ENCODE results near the gene TDRD9. TPM values are rescaled to one million over a fixed set of nuclear protein-coding genes. Genes with fewer than 3 reads are reported as not detected.

TDRD9 gene
- total and polyA plus RNA-seq, 2 experiments from 2014 or later = 0.24 TPM; not detected in 1

DNA sequence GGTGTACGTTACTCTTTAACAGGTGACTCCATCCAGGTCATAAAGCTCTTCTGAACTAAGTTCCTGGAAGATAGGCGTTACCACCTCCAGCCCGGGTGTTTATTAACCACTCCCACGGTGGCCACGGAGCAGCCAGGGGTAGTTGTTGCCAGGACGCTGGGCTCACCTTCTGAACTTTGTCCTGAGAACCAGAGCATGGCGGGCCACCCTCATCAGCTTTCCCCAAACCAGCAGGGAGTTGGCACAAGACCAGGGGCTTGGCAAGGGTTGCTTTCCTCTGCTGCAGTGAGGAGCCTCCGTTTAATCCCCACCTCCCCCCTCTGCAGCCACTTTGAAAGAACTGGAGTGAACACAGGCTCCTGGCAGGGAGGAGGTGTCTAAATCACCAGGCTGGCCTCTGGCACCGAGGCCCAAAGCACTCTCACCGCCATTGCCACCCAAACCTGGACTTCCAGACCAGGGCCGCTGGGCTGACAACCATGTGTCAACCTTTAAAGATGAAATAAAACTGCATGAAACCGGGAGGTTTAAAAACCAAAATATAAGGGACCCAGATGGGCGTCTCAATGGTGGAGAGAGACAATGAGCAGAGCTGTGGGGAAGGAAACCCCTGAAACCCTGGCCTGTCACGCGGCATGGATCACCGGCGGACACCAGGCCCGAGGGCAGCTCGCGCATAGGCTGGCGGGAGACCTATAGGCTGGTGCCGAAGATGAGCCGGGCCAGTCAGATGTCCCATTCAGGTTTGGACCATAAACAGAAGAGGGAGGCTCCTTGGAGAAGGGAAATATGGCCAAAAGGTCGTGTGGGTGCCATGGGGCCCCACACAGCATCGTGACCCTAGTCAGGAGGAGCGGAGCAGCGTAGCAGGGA, 30.9 kb upstream of the TDRD9 start:
- Histone ChIP-seq H3K27me3 (ENCODE audit: insufficient read depth) (no peaks in the 10 kb centered on the region), H3K4me1 (ENCODE audit: insufficient read depth) (no peaks in the 10 kb centered on the region), H2AFZ (no peak overlapping the region), H3K9me2 (ENCODE audit: insufficient read depth) (no peaks in the 10 kb centered on the region), H3F3A (replicated peaks; ENCODE audit: low read depth) (no peaks in the 10 kb centered on the region), H3K4me3 (no peak overlapping the region), H3K36me3 (ENCODE audit: insufficient read depth) (no peaks in the 10 kb centered on the region), H3K4me2 (no peak overlapping the region), H3K27ac (ENCODE audit: low read depth) (no peak overlapping the region), H4K20me1 (replicated peaks; ENCODE audit: insufficient read depth) (no peaks in the 10 kb centered on the region), H3K79me2 (replicated peaks; ENCODE audit: insufficient read depth) (no peaks in the 10 kb centered on the region)
- ATAC-seq = no peak
- Mint-ChIP-seq H3K27me3 (ENCODE audit: insufficient read depth, low read depth, poor library complexity) (peaks cover 19% of the 10 kb centered on the region), H3K27ac (no peak overlapping the region), H3K4me1 (peaks cover 6% of the 10 kb centered on the region; the same call in 2 of the 3 replicates), H3K36me3 (ENCODE audit: low read depth) (peaks cover 5% of the 10 kb centered on the region; the same call in 2 of the 3 replicates), H3K4me3 (no peak overlapping the region), H3K9me3 (peaks cover 10% of the 10 kb centered on the region)
- DNase-seq (ENCODE audit: low spot score) = no peak
- TF ChIP-seq ZNF114 (CRISPR knock-in tag; IDR thresholded peaks at IDR 0.05) = no peak
- no peak for TF ChIP-seq EZH2phosphoT487 (IDR thresholded peaks at IDR 0.05; ENCODE audit: unreplicated experiment)
- TF ChIP-seq EZH2 (IDR thresholded peaks at IDR 0.05; ENCODE audit: low read depth, unreplicated experiment) = no peak
- no peak for TF ChIP-seq NANOG (IDR thresholded peaks at IDR 0.05; ENCODE audit: borderline replicate concordance)
- TF ChIP-seq, protein P1, sequence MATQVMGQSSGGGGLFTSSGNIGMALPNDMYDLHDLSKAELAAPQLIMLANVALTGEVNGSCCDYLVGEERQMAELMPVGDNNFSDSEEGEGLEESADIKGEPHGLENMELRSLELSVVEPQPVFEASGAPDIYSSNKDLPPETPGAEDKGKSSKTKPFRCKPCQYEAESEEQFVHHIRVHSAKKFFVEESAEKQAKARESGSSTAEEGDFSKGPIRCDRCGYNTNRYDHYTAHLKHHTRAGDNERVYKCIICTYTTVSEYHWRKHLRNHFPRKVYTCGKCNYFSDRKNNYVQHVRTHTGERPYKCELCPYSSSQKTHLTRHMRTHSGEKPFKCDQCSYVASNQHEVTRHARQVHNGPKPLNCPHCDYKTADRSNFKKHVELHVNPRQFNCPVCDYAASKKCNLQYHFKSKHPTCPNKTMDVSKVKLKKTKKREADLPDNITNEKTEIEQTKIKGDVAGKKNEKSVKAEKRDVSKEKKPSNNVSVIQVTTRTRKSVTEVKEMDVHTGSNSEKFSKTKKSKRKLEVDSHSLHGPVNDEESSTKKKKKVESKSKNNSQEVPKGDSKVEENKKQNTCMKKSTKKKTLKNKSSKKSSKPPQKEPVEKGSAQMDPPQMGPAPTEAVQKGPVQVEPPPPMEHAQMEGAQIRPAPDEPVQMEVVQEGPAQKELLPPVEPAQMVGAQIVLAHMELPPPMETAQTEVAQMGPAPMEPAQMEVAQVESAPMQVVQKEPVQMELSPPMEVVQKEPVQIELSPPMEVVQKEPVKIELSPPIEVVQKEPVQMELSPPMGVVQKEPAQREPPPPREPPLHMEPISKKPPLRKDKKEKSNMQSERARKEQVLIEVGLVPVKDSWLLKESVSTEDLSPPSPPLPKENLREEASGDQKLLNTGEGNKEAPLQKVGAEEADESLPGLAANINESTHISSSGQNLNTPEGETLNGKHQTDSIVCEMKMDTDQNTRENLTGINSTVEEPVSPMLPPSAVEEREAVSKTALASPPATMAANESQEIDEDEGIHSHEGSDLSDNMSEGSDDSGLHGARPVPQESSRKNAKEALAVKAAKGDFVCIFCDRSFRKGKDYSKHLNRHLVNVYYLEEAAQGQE (IDR thresholded peaks at IDR 0.05; ENCODE audit: unreplicated experiment) = no peak

DNA sequence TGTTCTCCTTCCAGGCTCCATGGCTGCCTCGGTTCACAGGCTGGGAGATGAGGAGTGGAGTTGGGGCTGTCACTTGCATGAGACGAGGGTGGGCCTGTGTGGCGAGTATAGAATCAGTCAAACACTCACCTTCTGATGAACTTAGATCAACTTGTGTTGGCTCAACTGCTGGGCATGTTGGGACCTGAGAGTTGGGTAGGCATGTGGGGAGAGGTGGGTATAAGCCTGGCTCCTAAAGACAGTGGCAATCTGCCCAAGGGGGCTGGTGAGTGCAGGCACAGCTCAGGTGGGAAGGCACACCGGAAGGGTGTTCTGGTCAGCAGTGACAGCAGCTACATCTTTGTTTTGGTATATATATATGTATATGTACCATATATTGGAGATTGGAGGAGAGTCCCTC, 30.1 kb upstream of the TDRD9 start:
- Mint-ChIP-seq H3K9me3 (peaks cover 10% of the 10 kb centered on the region), H3K36me3 (ENCODE audit: low read depth) (peaks cover 5% of the 10 kb centered on the region; the same call in 2 of the 3 replicates), H3K27ac (no peak overlapping the region), H3K27me3 (ENCODE audit: insufficient read depth, low read depth, poor library complexity) (peaks cover 19% of the 10 kb centered on the region), H3K4me1 (peaks cover 6% of the 10 kb centered on the region; the same call in 2 of the 3 replicates), H3K4me3 (no peak overlapping the region; the same call in 2 of the 3 replicates)
- Histone ChIP-seq H2AFZ (no peak overlapping the region), H3K4me3 (no peak overlapping the region), H3K27ac (ENCODE audit: low read depth) (no peak overlapping the region), H3K4me2 (no peak overlapping the region), H3K4me1 (ENCODE audit: insufficient read depth) (no peaks in the 10 kb centered on the region), H3K9me2 (ENCODE audit: insufficient read depth) (no peaks in the 10 kb centered on the region), H3K79me2 (replicated peaks; ENCODE audit: insufficient read depth) (no peaks in the 10 kb centered on the region), H4K20me1 (replicated peaks; ENCODE audit: insufficient read depth) (no peaks in the 10 kb centered on the region), H3K27me3 (ENCODE audit: insufficient read depth) (no peaks in the 10 kb centered on the region), H3K36me3 (ENCODE audit: insufficient read depth) (no peaks in the 10 kb centered on the region), H3F3A (replicated peaks; ENCODE audit: low read depth) (no peaks in the 10 kb centered on the region)
- ATAC-seq (no peak), DNase-seq (ENCODE audit: low spot score) (no peak)
- TF ChIP-seq, protein P1 (IDR thresholded peaks at IDR 0.05; ENCODE audit: unreplicated experiment) = no peak
- TF ChIP-seq STAT1 (IDR thresholded peaks at IDR 0.05; ENCODE audit: unreplicated experiment) (no peak), EZH2 (IDR thresholded peaks at IDR 0.05; ENCODE audit: low read depth, unreplicated experiment) (no peak), ZNF331 (CRISPR knock-in tag; IDR thresholded peaks at IDR 0.05; ENCODE audit: low read depth) (no peak), NANOG (IDR thresholded peaks at IDR 0.05; ENCODE audit: borderline replicate concordance) (no peak)

Data from GM23338 (cell line).